ENCODE results near the gene GPR142. TPM values are rescaled to one million over a fixed set of nuclear protein-coding genes. Genes with fewer than 3 reads are reported as not detected.

GPR142 gene
- total RNA-seq, 2 experiments from 2014 or later = not detected

DNA sequence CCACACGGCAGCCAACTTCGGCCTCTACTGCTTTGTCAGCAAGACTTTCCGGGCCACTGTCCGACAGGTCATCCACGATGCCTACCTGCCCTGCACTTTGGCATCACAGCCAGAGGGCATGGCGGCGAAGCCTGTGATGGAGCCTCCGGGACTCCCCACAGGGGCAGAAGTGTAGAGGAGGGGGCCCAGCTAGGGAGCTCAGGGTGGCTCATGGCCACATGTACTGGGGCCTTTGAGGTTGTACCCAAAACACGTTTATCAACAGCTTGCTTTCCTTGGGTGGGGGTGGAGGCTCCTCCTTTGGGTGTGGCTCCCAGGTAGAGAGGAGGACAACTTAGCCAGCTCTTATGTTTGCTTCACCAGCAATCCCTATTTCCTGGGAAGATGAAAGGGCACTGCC lies 5.1 kb downstream of the GPR142 start:
- Mint-ChIP-seq H3K27me3 (peaks cover under 1% of the 10 kb centered on the region), H3K27ac (no peak overlapping the region), H3K9me3 (no peaks in the 10 kb centered on the region), H3K36me3 (no peaks in the 10 kb centered on the region), H3K4me3 (no peak overlapping the region), H3K4me1 (peaks cover 11% of the 10 kb centered on the region)
- no peak for DNase-seq

DNA sequence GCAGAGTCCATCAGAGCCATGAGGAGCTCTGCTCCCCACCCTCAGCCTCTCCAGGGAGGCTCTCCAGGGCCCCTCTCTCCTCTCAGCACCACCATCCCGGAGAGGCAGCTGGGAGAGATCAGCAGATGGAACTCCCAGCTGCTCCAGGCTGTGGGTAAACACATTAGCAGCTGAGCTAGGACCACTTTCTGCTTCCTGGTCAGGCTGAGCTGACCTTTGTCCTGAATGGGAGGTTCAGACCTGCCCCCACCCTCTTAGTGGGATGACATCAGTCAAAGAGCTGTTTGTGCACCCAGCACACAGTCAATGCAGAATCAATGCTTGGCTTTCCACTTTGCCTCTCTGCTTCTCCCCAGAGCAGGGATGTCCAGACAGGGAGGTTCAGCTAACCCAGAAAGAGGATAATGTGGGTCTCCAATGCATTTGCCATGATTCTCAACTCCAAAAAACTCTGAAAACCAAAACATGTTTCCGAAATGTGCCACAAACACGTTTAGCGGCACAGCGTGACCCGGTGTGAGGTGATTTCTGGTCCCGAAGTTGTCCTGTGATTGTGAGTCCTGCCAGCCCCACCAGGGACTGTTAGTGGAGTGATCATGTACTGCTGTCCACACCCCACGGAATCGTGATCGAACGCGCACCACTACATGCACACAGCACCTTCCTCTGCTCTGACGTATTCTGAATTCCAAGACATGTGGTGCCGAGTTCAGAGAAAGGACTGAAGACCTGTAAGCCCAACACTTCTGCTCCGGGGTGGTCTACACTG lies 6.7 kb downstream of the GPR142 start:
- no peak for DNase-seq
- H3K36me3 Mint-ChIP-seq = no peaks in the 10 kb centered on the region
- H3K27me3 Mint-ChIP-seq = peaks cover 9% of the 10 kb centered on the region
- H3K4me3 Mint-ChIP-seq = no peak overlapping the region
- H3K4me1 Mint-ChIP-seq = peaks cover 6% of the 10 kb centered on the region
- H3K27ac Mint-ChIP-seq = no peak overlapping the region
- H3K9me3 Mint-ChIP-seq = no peaks in the 10 kb centered on the region

DNA sequence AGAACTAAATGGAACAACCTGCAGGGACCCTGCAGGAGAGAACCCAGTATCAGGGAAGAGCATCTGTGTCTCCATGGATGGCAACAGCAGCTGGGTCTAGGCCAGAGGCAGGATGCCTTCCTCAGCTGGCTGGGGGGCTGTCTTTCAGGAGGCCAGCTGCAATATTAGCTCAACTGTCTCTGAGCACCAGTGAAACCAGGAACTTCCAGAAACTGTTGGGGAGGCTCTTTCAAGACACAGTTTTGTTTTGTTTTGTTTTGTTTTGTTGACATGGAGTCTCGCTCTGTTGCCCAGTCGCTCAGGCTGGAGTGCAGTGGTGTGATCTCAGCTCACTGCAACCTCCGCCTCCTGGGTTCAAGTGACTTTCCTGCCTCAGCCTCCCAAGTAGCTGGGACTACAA lies 7.6 kb downstream of the GPR142 start:
- H3K9me3 Mint-ChIP-seq = no peaks in the 10 kb centered on the region
- H3K36me3 Mint-ChIP-seq = no peaks in the 10 kb centered on the region
- DNase-seq = no peak
- no peaks in the 10 kb centered on the region for H3K4me1 Mint-ChIP-seq
- no peak overlapping the region for H3K27ac Mint-ChIP-seq
- H3K4me3 Mint-ChIP-seq = no peak overlapping the region
- peaks cover 9% of the 10 kb centered on the region for H3K27me3 Mint-ChIP-seq

DNA sequence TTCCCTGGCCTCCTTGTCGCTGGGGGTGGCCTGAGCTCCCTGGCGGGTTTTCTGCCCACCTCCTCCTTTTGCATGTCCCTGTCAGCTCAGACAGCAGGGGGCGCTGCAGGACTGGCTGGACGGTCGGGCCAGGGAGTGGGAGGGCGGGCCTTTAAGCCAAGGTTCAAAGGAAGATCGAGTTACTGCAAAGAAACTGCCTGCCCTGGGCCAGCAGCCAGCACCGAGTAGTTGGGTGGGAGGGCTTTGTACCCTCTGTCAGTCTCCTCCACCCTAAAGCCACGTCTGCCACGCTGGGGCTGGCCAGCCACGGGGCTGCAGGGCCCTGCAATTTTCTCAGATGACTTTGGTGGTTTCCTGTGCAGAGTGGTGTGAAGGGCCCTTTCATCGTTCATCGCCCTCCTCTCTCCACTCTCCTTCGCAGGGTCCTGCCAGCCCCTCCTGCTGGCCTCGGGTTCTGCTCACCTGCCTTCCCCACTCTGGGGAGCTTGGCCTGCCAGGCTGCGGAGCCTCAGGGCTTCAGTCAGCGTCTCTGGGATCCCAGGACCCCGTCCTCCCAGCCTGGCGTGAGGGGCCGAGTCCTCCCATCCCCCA lies 12.3 kb downstream of the GPR142 start:
- Mint-ChIP-seq H3K4me1 (no peaks in the 10 kb centered on the region), H3K36me3 (no peaks in the 10 kb centered on the region), H3K27me3 (peaks cover 9% of the 10 kb centered on the region), H3K9me3 (no peaks in the 10 kb centered on the region), H3K27ac (no peak overlapping the region), H3K4me3 (no peak overlapping the region)
- peak; percentile 88 for DNase-seq

DNA sequence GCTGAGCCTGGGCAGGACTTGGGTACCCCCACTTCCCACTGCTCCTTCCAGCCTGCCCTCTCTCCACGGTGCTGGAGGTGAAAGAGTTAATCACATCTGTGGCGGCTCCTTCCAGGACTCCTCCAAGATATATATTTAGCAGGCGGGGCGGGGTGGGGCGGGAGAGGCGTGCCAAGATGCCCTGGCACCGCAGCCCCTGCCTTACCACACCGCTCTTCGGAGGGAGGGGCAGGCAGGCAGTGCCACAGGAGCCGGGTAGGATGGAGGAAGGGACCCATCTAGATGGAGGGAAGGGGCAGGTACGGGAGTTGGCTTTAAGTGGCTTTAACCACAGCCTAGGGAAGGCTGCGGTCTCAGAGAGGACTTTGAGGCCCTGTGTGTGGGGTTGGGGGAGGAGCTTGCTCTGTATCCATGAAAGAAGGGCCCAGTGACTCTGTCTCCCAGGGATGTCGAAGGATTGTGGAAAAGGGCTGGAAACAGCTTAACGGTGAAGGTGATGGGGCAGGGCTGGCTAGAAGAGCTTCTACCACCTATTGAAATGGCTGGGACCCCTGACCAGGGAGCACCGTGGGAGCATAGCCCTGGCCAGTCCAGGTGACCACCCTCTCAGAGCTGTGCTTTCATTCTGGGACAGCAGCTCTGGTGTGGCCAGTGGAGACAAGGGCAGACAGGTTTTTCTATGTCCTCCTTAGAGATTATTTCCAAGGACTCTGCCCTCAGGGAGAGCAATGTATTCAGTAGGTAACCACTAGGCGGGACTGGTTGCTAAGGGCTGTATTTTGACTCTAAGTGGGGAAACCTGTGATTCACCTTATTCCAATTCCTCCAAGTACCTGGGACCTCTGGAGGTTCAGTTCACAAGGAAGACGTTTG lies 13.0 kb downstream of the GPR142 start:
- Mint-ChIP-seq H3K9me3 (no peaks in the 10 kb centered on the region), H3K36me3 (no peaks in the 10 kb centered on the region), H3K27me3 (peaks cover 9% of the 10 kb centered on the region), H3K27ac (no peak overlapping the region), H3K4me3 (no peak overlapping the region), H3K4me1 (no peaks in the 10 kb centered on the region)
- no peak for DNase-seq

DNA sequence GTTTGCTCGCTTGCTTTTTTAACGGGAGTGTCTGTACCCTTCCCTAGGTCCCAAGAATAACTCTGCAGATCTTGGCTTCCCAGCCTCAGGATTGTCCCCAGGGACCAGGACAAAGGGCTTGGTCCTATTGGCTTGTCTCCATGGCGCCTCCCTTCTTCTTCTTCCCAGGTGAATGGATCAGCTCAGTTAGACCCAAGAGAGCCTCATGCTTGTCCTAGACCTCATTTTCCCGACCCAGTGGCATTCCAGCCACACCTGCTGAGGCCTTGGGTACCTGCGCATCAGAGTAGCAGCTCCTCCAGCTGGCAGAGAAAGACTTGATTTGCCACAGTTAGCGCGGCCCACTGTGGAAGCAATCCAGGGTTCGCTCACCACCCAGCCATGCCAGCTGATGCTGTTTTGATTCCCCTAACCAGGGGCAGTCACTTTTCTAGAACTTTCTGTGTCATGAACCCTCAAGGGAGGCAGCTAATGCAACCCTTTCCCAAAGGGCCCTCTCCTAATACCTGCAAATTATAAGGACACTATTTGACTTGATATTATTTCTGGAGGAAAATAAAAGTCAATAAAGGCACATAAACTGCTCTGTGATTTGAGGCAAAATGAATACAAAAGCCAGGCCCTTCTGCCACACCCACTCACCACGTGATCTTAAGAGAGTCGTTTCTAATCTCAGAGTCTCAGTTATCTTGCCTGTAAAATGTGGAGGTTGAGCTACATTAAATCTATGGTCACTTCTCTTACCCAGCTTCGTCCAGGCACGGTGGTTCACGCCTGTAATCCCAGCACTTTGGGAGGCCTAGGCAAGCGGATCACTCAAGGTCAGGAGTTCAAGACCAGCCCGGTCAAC lies 13.9 kb downstream of the GPR142 start:
- Mint-ChIP-seq H3K4me3 (no peak overlapping the region), H3K9me3 (no peaks in the 10 kb centered on the region), H3K4me1 (no peaks in the 10 kb centered on the region), H3K27me3 (peaks cover 9% of the 10 kb centered on the region), H3K36me3 (no peaks in the 10 kb centered on the region), H3K27ac (no peak overlapping the region)
- no peak for DNase-seq

DNA sequence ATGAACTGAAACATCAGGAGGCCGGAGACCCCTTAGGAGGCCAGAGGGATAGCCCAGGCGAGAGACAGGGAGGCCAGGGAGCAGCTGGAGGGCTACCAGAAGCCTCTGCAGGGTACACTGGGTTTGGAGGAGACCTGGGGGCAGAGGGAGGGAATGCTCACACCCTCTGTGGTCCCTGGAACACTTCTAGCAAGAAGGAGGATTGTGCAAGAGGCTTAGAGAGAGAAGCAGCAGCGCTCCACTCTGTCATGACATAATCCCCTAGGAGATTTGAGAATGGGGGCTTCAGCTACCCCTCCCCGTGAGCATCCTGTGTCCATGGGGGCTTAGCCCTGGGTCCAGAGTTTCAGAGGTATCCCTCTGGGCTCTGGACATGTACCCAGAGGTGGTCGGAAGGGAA lies 15.8 kb downstream of the GPR142 start:
- Mint-ChIP-seq H3K4me3 (no peak overlapping the region), H3K4me1 (no peaks in the 10 kb centered on the region), H3K27me3 (peaks cover 1% of the 10 kb centered on the region), H3K36me3 (no peaks in the 10 kb centered on the region), H3K27ac (no peak overlapping the region), H3K9me3 (no peaks in the 10 kb centered on the region)
- DNase-seq = no peak

DNA sequence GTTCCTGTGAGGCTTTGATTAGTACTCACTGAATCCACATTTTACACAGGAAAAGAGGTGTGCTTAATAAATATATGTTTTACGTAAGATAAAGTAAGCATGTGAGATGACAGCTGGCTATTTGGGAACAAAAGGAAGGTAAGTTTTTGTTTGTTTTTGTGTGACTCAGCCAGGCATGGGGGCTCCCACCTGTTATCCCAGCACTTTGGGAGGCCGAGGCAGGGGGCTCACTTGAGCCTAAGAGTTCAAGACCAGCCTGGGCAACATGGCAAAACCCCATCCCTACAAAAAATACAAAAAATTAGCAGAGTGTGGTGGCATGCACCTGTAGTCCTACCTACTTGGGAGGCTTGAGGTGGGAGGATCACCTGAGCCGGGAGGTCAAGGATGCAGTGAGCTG lies 17.9 kb downstream of the GPR142 start:
- DNase-seq = no peak
- no peak overlapping the region for H3K4me3 Mint-ChIP-seq
- no peak overlapping the region for H3K27ac Mint-ChIP-seq
- no peaks in the 10 kb centered on the region for H3K4me1 Mint-ChIP-seq
- no peaks in the 10 kb centered on the region for H3K27me3 Mint-ChIP-seq
- H3K36me3 Mint-ChIP-seq = no peaks in the 10 kb centered on the region
- H3K9me3 Mint-ChIP-seq = no peaks in the 10 kb centered on the region

DNA sequence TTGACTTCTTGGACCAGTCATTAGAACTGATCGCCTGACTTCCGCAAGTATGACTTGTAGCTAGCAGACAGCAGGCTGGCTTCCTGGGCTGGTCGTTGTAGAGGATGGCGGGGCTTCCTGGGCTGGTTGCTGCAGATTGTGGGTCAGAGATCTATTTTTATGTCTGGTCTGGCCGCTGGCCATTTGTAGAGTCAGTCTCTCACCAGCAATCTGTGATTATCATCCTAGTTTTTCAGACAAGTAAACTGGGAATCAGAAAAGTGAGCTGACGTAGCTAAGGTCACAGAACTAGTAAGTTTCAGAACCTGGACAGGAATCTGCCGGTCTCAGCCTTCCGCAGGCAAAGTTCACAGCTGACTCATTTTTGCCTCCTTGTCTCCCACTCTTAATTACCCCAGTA lies 19.1 kb downstream of the GPR142 start:
- no peak for DNase-seq
- H3K27ac Mint-ChIP-seq = no peak overlapping the region
- no peak overlapping the region for H3K4me3 Mint-ChIP-seq
- H3K27me3 Mint-ChIP-seq = no peaks in the 10 kb centered on the region
- no peaks in the 10 kb centered on the region for H3K9me3 Mint-ChIP-seq
- H3K36me3 Mint-ChIP-seq = no peaks in the 10 kb centered on the region
- no peaks in the 10 kb centered on the region for H3K4me1 Mint-ChIP-seq

DNA sequence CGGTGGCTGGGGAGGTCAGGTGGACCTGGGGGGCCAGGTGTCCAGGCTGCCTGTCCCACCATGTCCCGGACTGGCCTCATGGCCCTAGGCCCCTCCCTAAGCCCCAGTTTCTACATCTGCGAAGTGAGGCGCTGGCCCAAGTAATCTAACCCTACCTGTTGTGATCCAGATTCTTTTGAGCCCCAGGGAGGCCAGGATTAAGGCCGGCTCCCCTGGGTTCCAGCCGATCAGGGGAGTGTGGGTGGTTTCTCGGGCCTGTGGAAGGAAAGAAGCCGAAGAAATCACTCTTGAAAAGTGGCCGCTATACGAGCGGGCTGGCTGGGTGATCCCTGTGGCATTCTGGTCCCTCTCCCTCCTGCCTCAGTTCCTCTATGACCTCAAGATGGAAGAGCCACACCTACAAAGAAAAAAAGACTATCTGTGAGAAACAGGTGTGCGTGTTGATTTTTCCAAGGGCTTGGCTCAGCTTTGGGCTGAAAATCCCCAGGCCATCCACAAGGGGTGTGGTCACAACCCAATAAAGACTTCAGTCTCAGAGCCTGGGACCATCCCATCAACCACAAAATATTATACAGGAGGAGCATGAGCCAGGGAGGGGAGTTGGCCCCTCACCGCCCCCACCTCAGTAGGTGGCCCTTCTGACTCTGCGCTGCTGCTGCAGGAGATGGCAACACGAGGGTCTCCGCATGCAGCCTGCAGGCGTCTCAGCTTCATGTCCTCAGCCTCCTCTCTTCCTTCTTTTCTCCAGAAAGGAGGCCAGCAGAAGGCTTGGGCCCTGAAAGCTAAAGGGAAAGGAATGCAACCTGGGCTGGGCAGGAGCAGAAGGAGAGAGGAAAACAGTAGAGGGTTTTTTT lies 20.3 kb downstream of the GPR142 start:
- no peak for DNase-seq
- Mint-ChIP-seq H3K27ac (no peak overlapping the region), H3K9me3 (no peaks in the 10 kb centered on the region), H3K27me3 (no peaks in the 10 kb centered on the region), H3K4me1 (no peaks in the 10 kb centered on the region), H3K36me3 (no peaks in the 10 kb centered on the region), H3K4me3 (no peak overlapping the region)

DNA sequence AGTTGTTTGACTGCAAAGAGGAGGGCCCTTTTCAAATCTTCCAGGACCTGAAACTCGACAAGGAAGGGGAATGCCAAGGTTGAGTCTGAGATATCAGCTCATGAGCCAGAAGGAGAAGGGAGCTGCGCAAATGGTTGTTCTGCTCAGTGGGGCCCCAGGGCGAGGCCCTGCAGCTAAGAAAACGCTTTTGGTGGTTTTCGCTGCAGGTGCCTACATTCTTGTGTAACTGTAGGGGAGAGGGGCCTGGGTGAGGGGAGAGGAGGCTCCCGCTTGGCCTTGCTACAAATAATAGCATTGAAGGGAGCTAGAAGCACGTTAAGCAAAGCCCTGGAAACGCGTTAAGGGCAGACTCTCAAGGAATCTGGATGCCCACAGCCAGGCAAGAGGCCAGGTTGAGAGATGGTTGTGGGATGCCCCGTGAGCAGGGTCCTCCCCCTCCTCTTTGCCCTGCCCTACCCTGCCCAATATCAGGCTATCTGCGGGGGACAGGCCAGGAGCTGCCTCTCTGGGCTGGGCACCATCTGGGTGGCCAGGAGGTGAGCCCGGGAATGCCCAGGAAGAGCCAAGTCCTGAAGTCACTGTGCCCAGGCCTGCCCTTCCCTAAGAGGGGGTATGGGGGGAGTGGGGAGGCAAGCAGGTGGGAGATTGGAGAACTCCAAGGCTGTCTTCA lies 21.9 kb downstream of the GPR142 start:
- Mint-ChIP-seq H3K27ac (no peak overlapping the region), H3K4me1 (no peaks in the 10 kb centered on the region), H3K4me3 (no peak overlapping the region), H3K9me3 (no peaks in the 10 kb centered on the region), H3K27me3 (no peaks in the 10 kb centered on the region), H3K36me3 (no peaks in the 10 kb centered on the region)
- DNase-seq = no peak

DNA sequence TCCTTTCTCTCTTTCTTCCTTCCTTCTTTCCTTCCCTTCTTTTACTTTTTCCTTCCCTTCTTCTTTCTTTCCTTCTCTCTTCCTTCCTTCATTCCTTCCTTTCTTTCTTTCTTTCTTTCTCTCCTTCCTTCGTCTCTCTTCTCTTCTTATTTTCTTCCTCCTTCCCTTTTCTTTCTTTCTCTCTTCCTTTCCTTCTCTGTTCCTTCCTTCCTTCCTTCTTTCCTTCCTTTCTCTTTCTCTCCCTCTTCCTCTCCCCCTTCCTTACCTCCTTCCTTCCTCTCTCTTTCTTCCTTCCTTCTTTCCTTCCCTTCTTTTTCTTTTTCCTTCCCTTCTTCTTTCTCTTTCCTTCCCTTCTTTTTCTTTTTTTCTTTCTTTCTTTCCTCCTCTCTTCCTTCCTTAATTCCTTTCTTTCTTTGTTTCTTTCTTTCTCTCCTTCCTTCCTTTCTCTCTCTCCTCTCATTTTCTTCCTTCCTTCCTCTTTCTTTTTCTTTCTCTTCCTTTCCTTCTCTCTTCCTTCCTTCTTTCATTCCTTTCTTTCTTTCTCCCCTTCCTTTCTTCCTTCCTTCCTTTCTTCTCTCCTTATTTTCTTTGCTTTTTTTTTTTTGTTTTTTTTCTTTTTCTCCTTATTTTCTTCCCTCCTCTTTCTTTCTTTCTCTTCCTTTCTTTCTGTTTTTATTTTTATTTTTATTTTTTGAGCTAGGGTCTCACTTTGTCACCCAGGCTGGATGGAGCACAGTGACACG lies 22.8 kb downstream of the GPR142 start:
- Mint-ChIP-seq H3K9me3 (no peaks in the 10 kb centered on the region), H3K27me3 (no peaks in the 10 kb centered on the region), H3K27ac (no peak overlapping the region)

More for the DNA sequence above, 22.8 kb downstream of the GPR142 start:
- Mint-ChIP-seq H3K36me3 (no peaks in the 10 kb centered on the region), H3K4me1 (no peaks in the 10 kb centered on the region), H3K4me3 (no peak overlapping the region)
- no peak for DNase-seq
